ENCODE results near the gene SLC46A1.

DNA sequence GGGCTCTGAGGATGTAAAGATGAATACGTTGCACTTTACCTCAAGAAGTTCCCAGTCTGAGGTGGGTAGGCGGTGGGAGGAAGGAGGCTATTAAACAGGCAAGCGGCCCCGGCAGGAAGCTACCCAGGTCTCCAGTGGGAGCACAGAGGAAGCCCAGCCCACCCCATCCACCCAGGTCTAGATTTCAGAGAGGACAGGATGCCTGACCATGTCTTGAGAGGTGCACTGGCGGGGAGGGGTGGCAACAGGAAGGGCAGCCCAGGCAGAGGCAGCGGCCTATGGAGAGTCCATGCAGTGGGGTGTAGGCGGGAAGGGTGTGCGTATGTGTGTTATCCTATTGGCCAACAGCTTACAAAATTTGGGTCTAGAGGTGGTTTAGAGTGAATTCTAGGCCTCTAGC is 20.6 kb downstream of the SLC46A1 start:
- TF ChIP-seq, protein P1, sequence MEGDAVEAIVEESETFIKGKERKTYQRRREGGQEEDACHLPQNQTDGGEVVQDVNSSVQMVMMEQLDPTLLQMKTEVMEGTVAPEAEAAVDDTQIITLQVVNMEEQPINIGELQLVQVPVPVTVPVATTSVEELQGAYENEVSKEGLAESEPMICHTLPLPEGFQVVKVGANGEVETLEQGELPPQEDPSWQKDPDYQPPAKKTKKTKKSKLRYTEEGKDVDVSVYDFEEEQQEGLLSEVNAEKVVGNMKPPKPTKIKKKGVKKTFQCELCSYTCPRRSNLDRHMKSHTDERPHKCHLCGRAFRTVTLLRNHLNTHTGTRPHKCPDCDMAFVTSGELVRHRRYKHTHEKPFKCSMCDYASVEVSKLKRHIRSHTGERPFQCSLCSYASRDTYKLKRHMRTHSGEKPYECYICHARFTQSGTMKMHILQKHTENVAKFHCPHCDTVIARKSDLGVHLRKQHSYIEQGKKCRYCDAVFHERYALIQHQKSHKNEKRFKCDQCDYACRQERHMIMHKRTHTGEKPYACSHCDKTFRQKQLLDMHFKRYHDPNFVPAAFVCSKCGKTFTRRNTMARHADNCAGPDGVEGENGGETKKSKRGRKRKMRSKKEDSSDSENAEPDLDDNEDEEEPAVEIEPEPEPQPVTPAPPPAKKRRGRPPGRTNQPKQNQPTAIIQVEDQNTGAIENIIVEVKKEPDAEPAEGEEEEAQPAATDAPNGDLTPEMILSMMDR (IDR thresholded peaks at IDR 0.05) = no peak
- no peak for TF ChIP-seq POLR2A (IDR thresholded peaks at IDR 0.05)
